ENCODE data around the gene NDUFB4. TPM values are rescaled to one million over a fixed set of nuclear protein-coding genes. Genes with fewer than 3 reads are reported as not detected.

NDUFB4 gene
- total RNA-seq, 2 experiments from 2014 or later: 81.3 to 84.0 TPM

DNA sequence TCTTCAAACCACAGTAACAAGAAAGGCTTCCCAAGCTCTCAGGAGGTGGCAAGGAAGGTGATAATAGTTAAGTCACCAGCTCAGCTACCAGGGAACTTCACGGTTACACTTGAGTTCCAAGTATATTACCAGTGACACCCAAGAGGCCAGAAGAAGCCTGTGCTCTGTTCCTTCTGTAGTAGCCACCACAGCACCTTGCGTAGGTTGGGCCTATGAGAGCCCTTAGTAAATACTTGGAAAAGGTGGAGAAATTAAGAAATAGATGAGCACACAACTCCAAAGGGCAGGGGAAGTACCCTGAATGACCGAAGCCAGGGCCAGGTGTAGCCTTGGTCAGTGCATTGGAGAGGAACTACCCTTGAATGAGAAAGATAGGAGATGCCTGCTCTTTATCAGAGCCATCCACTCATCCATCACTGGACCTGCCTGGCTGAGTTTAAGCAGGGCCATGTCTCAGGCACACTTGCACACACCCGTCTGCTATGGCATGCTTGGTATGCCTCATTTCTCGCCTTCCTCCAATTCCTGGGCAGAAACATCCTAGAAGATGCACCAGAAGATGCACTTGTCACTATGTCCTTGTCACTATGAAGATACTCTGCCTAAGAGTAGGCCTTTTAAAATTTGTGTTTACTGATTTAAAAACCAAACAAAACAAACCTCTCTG lies 32.6 kb upstream of the NDUFB4 start:
- peaks cover 11% of the 10 kb centered on the region for H3K4me1 ChIP-seq (ENCODE audit: insufficient read depth, low read length)
- no peaks in the 10 kb centered on the region for H3K36me3 ChIP-seq (ENCODE audit: insufficient read depth, low read length)
- peaks cover 23% of the 10 kb centered on the region for H3K4me1 Mint-ChIP-seq (ENCODE audit: low read depth)
- DNase-seq: no peak
- H3K27me3 Mint-ChIP-seq: peaks cover 10% of the 10 kb centered on the region
- no peak overlapping the region for H3K4me3 ChIP-seq (ENCODE audit: low read length)
- H3K9me3 ChIP-seq (ENCODE audit: control insufficient read depth in 1 of 2, insufficient read depth in 1 of 2, low read length in 2 of 2): no peaks in the 10 kb centered on the region
- CTCF ChIA-PET: interaction anchor here (1.8 to 5.8 kb wide), 2 partner anchors 230 to 232 kb away, joined by 5 to 63 read pairs; no protein-coding TSS in a partner anchor
- POLR2A ChIA-PET: interaction anchor here (1.4 kb wide), 1 partner anchor 232 kb away, joined by 3 read pairs; no protein-coding TSS in a partner anchor
- no peak overlapping the region for H3K4me3 Mint-ChIP-seq
- ATAC-seq (ENCODE audit: poor library complexity): no peak
- intact Hi-C loops (cut with DNase I, micrococcal nuclease): no loop called here
- no peaks in the 10 kb centered on the region for H3K9me3 Mint-ChIP-seq
- no peak overlapping the region for H3K27ac Mint-ChIP-seq
- TF ChIP-seq, protein P1, sequence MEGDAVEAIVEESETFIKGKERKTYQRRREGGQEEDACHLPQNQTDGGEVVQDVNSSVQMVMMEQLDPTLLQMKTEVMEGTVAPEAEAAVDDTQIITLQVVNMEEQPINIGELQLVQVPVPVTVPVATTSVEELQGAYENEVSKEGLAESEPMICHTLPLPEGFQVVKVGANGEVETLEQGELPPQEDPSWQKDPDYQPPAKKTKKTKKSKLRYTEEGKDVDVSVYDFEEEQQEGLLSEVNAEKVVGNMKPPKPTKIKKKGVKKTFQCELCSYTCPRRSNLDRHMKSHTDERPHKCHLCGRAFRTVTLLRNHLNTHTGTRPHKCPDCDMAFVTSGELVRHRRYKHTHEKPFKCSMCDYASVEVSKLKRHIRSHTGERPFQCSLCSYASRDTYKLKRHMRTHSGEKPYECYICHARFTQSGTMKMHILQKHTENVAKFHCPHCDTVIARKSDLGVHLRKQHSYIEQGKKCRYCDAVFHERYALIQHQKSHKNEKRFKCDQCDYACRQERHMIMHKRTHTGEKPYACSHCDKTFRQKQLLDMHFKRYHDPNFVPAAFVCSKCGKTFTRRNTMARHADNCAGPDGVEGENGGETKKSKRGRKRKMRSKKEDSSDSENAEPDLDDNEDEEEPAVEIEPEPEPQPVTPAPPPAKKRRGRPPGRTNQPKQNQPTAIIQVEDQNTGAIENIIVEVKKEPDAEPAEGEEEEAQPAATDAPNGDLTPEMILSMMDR (IDR thresholded peaks at IDR 0.05): no peak
- no peaks in the 10 kb centered on the region for H3K27me3 ChIP-seq (ENCODE audit: control insufficient read depth in 1 of 2, insufficient read depth in 2 of 2, low read length in 2 of 2)
- no peak overlapping the region for H3K27ac ChIP-seq (ENCODE audit: low read depth in 1 of 2, low read length in 2 of 2)
- H3K36me3 Mint-ChIP-seq (ENCODE audit: low read depth): no peaks in the 10 kb centered on the region

GRCh38 chr3:120566243-120566975 lies 29.7 kb upstream of the NDUFB4 start:
- H3K36me3 ChIP-seq (ENCODE audit: insufficient read depth, low read length): no peaks in the 10 kb centered on the region
- Mint-ChIP-seq H3K4me3 (no peak overlapping the region), H3K36me3 (ENCODE audit: low read depth) (no peaks in the 10 kb centered on the region), H3K27me3 (peaks cover 20% of the 10 kb centered on the region), H3K9me3 (no peaks in the 10 kb centered on the region), H3K4me1 (ENCODE audit: low read depth) (peaks cover 5% of the 10 kb centered on the region), H3K27ac (no peak overlapping the region)
- H3K4me3 ChIP-seq (ENCODE audit: low read length): no peak overlapping the region
- TF ChIP-seq, protein P1 (IDR thresholded peaks at IDR 0.05): no peak
- H3K9me3 ChIP-seq (ENCODE audit: control insufficient read depth in 1 of 2, insufficient read depth in 1 of 2, low read length in 2 of 2): no peaks in the 10 kb centered on the region
- no peak overlapping the region for H3K27ac ChIP-seq (ENCODE audit: low read depth in 1 of 2, low read length in 2 of 2)
- CTCF ChIA-PET: interaction anchor here (1.2 to 2.5 kb wide), 5 partner anchors 8 to 229 kb away, joined by 4 to 18 read pairs (median 4); partner anchors contain the start of gene NDUFB4
- no peaks in the 10 kb centered on the region for H3K27me3 ChIP-seq (ENCODE audit: control insufficient read depth in 1 of 2, insufficient read depth in 2 of 2, low read length in 2 of 2)
- intact Hi-C loops (cut with DNase I, micrococcal nuclease): no loop called here
- POLR2A ChIA-PET: interaction anchor here (0.6 to 2.2 kb wide), 4 partner anchors 30 to 1918 kb away, joined by 3 to 14 read pairs (median 6); partner anchors contain the start of genes GTF2E1, NDUFB4 and RABL3
- no peak for DNase-seq
- ATAC-seq (ENCODE audit: poor library complexity): no peak
- no peaks in the 10 kb centered on the region for H3K4me1 ChIP-seq (ENCODE audit: insufficient read depth, low read length)

GRCh38 chr3:120567370-120568201 lies 28.6 kb upstream of the NDUFB4 start:
- Mint-ChIP-seq H3K9me3 (no peaks in the 10 kb centered on the region), H3K27ac (no peak overlapping the region), H3K27me3 (peaks cover 24% of the 10 kb centered on the region), H3K36me3 (ENCODE audit: low read depth) (no peaks in the 10 kb centered on the region), H3K4me1 (ENCODE audit: low read depth) (peaks cover 5% of the 10 kb centered on the region), H3K4me3 (peak overlapping the region; percentile 39)
- ChIA-PET CTCF (interaction anchor here (0.5 to 2.5 kb wide), 8 partner anchors 9 to 245 kb away, joined by 3 to 18 read pairs (median 4); partner anchors contain the start of gene NDUFB4), POLR2A (interaction anchor here (0.6 to 2.2 kb wide), 6 partner anchors 9 to 1916 kb away, joined by 3 to 14 read pairs (median 5); partner anchors contain the start of genes GTF2E1, NDUFB4 and RABL3)
- DNase-seq (peak in 4 of 14 experiments; percentile 17 to 37 (median 28)), ATAC-seq (ENCODE audit: poor library complexity) (peak; percentile 54)
- Histone ChIP-seq H3K27ac (ENCODE audit: low read depth in 1 of 2, low read length in 2 of 2) (no peak overlapping the region), H3K9me3 (ENCODE audit: control insufficient read depth in 1 of 2, insufficient read depth in 1 of 2, low read length in 2 of 2) (no peaks in the 10 kb centered on the region), H3K36me3 (ENCODE audit: insufficient read depth, low read length) (no peaks in the 10 kb centered on the region), H3K4me1 (ENCODE audit: insufficient read depth, low read length) (no peaks in the 10 kb centered on the region), H3K4me3 (ENCODE audit: low read length) (no peak overlapping the region), H3K27me3 (ENCODE audit: control insufficient read depth in 1 of 2, insufficient read depth in 2 of 2, low read length in 2 of 2) (peaks cover 0 to 4% of the 10 kb centered on the region in 2 experiments)
- intact Hi-C loops (cut with DNase I, micrococcal nuclease): no loop called here
- TF ChIP-seq, protein P1 (IDR thresholded peaks at IDR 0.05): peak; percentile 54
